K562 (cell line): Measurements from ENCODE around the gene TAAR8. TPM values are rescaled to one million over a fixed set of nuclear protein-coding genes. Genes with fewer than 3 reads are reported as not detected.

Source experiments
- ATAC-seq: fragments of 200-7000 bp; cut with Tn5 transposase; 3 replicates; pipeline ENCODE4 v1.9.1; 2020; ENCODE audit warnings: moderate library complexity
- BruUV-seq: library from RNA; stranded (reverse); fragments of 400-500 nt; replicated peaks from 2 replicates; lab custom pipeline; 2021; lab: Mats Ljungman, UMichigan
- CTCF ChIA-PET: fragments of 300-600 bp; formaldehyde crosslinking; extraction: SDS; loops from one replicate; lab custom pipeline; 2021; ENCODE audit warnings: low intra/inter-chr PET ratio; lab: Yijun Ruan, JAX
- POLR2A ChIA-PET: fragments of 300-600, 350-650 bp; sonication (Branson Sonifier 250); formaldehyde crosslinking; extraction: SDS; loops from one replicate; lab custom pipeline; 2021; ENCODE audit warnings: antibody characterized with exemption, inconsistent platforms; lab: Yijun Ruan, JAX
- DNase-seq, 4 experiments: peaks; one replicate each; pipeline versions ENCODE4 v3.0.0 to v3.0.0-alpha.2; 2011 to 2018; ENCODE audit warnings: low spot score in 3 of 4, mixed read lengths in 3 of 4; ENCODE audit errors: extremely low read depth in 1 of 4
- FAIRE-seq: peaks from 2 replicates; lab custom pipeline; 2011; peaks lifted over from hg19 to GRCh38; lab: Jason Lieb, UNC
- H2AFZ ChIP-seq: 2 replicates; pipeline ENCODE4 v1.6.0; 2011; ENCODE audit warnings: low read depth, low read length, control low read depth, inconsistent platforms
- H3K27ac ChIP-seq: fragments of 200-600 bp; 3 replicates; pipeline ENCODE4 v1.8.0; 2011; ENCODE audit warnings: low read depth, mild to moderate bottlenecking, control low read depth, inconsistent platforms, low read length, moderate library complexity, mixed read lengths; ENCODE audit errors: extremely low read depth
- H3K27me3 ChIP-seq, 2 experiments: fragments of 300-600 bp in 1 of 2; 2 replicates in 1 of 2; 3 replicates in 1 of 2; pipeline versions ENCODE4 v1.6.0 to v1.8.0; 2011; ENCODE audit warnings: inconsistent platforms in 2 of 2, low read length in 2 of 2, mild to moderate bottlenecking in 1 of 2, mixed read lengths in 1 of 2, moderate library complexity in 1 of 2; ENCODE audit not compliant: control insufficient read depth in 2 of 2, insufficient read depth in 2 of 2
- H3K36me3 ChIP-seq: fragments of 300-600 bp; 3 replicates; pipeline ENCODE4 v1.8.0; 2011; ENCODE audit warnings: mild to moderate bottlenecking, low read length, inconsistent platforms; ENCODE audit not compliant: control insufficient read depth, insufficient read depth
- H3K4me1 ChIP-seq, 2 experiments: fragments of 200-600 bp in 1 of 2; replicated peaks in 1 of 2; 2 replicates in 1 of 2; 3 replicates in 1 of 2; pipeline versions ENCODE4 v1.5.1 to v1.8.0; 2011; ENCODE audit warnings: inconsistent platforms in 2 of 2, low read length in 2 of 2, mild to moderate bottlenecking in 1 of 2, mixed read lengths in 1 of 2, moderate library complexity in 1 of 2; ENCODE audit not compliant: control insufficient read depth in 2 of 2, insufficient read depth in 2 of 2
- H3K4me2 ChIP-seq: 2 replicates; pipeline ENCODE4 v1.6.1; 2011; ENCODE audit warnings: low read length, control low read depth, inconsistent platforms, mixed read lengths; ENCODE audit not compliant: insufficient read depth
- H3K4me3 ChIP-seq: fragments of 200-600 bp; sonication (generic), shearing (Covaris generic); 2 replicates; pipeline ENCODE4 v1.5.1; 2016; ENCODE audit warnings: control low read depth, inconsistent platforms
- H3K79me2 ChIP-seq: fragments of 200-600 bp; 3 replicates; pipeline ENCODE4 v1.8.0; 2011; ENCODE audit warnings: low read length, inconsistent platforms; ENCODE audit not compliant: control insufficient read depth, insufficient read depth
- H3K9ac ChIP-seq, 2 experiments: 2 replicates each; pipeline versions ENCODE4 v1.6.0 to v1.6.1; 2011; ENCODE audit warnings: low read depth in 2 of 2, low read length in 2 of 2, control low read depth in 1 of 2, inconsistent platforms in 1 of 2, mild to moderate bottlenecking in 1 of 2, mixed read lengths in 1 of 2; ENCODE audit not compliant: insufficient read depth in 1 of 2
- H3K9me1 ChIP-seq: one replicate; pipeline ENCODE4 v1.6.0; 2011; ENCODE audit warnings: inconsistent platforms, mild to moderate bottlenecking, low read length, moderate library complexity; ENCODE audit not compliant: control insufficient read depth, insufficient read depth
- H3K9me3 ChIP-seq: replicated peaks from 2 replicates; pipeline ENCODE4 v1.5.1; 2011; ENCODE audit warnings: low read depth, low read length, inconsistent platforms; ENCODE audit not compliant: control insufficient read depth, insufficient read depth
- H4K20me1 ChIP-seq: replicated peaks from 2 replicates; pipeline ENCODE4 v1.6.1; 2011; ENCODE audit warnings: low read length, inconsistent platforms, mixed read lengths; ENCODE audit not compliant: control insufficient read depth, insufficient read depth
- ETV1 ChIP-seq: fragments of 450-650 bp; conservative IDR thresholded peaks from 2 replicates; pipeline ENCODE4 v1.6.1; 2016; ENCODE audit warnings: missing genetic modification characterization, control low read depth, low read depth, missing compliant biosample characterization
- FOXJ2 ChIP-seq: fragments of 200-800 bp; sonication (Bioruptor generic); IDR thresholded peaks from 2 replicates; pipeline ENCODE4 v1.6.1; 2016; ENCODE audit warnings: missing genetic modification characterization, missing compliant biosample characterization
- HDAC2 ChIP-seq: fragments of 450-650 bp; IDR thresholded peaks from 2 replicates; pipeline ENCODE4 v1.6.1; 2016; ENCODE audit warnings: mild to moderate bottlenecking
- HIVEP1 ChIP-seq: fragments of 250-450 bp; sonication (Bioruptor Pico); IDR thresholded peaks from 2 replicates; pipeline ENCODE4 v1.4.0; 2020; ENCODE audit warnings: mild to moderate bottlenecking
- LCOR ChIP-seq: sonication (generic); formaldehyde crosslinking; IDR thresholded peaks from 2 replicates; pipeline ENCODE4 v1.8.0; 2022; ENCODE audit warnings: mild to moderate bottlenecking, missing genetic modification reagents
- MAFK ChIP-seq: IDR thresholded peaks from 2 replicates; pipeline ENCODE4 v1.6.1; 2011; ENCODE audit warnings: low read length, improper control_type of control experiment
- MYNN ChIP-seq, 2 experiments: sonication (generic); formaldehyde crosslinking in 1 of 2; IDR thresholded peaks; 2 replicates each; pipeline versions ENCODE4 v1.5.0 to v1.6.1; 2016 to 2020; ENCODE audit warnings: antibody characterized with exemption in 1 of 2, missing genetic modification reagents in 1 of 2
- NFIX ChIP-seq: fragments of 250-450 bp; sonication (Bioruptor Pico); IDR thresholded peaks from 2 replicates; pipeline ENCODE4 v1.4.0; 2020; ENCODE audit warnings: low read depth, mild to moderate bottlenecking, moderate library complexity
- RUNX1 ChIP-seq: sonication (generic); IDR thresholded peaks from 2 replicates; pipeline ENCODE4 v1.6.1; 2016; ENCODE audit warnings: antibody characterized with exemption, low read depth
- SNRNP70 ChIP-seq: fragments of 200-400 bp; formaldehyde crosslinking; optimal IDR thresholded peaks from 2 replicates; pipeline ENCODE3; 2017; ENCODE audit warnings: low read depth, low read length
- ZNF184 ChIP-seq: sonication (generic); formaldehyde crosslinking; IDR thresholded peaks from 2 replicates; pipeline ENCODE4 v1.5.0; 2020; ENCODE audit warnings: missing genetic modification reagents
- WGBS: fragments of 100-300 bp; shearing (Covaris generic); methylation state at CpG from one replicate; pipeline ENCODE4 v1.1.6; 2016; ENCODE audit warnings: low coverage, mixed read lengths; ENCODE audit not compliant: insufficient coverage; ENCODE audit errors: missing lambda C conversion rate; 5-methylcytosine and 5-hydroxymethylcytosine counted together
- in situ Hi-C: fragments of 300-500 bp; cut with MboI; formaldehyde crosslinking; loops from 4 replicates; pipeline ENCODE4 v1.15.0; 2018; ENCODE audit warnings: inconsistent platforms, mixed read lengths
- intact Hi-C: fragments of 100-400 bp; cut with micrococcal nuclease; formaldehyde crosslinking; loops from 2 replicates; pipeline ENCODE4 v1.14.2; 2022
- polyA plus RNA-seq, 8 experiments: library from polyadenylated mRNA; depleted of rRNA in 4 of 8; stranded (reverse) in 5 of 8; unstranded in 3 of 8; fragments of >200 nt; fragmentation: Nextera tagmentation in 2 of 8; fragmentation: Illumina TruSeq in 1 of 8; extraction: Ambion mirVana in 2 of 8; extraction: Trizol in 1 of 8; gene quantifications; 2 replicates each; pipeline versions ENCODE4 v1.2.1 to v1.2.3, GENCODE V29; 2011 to 2014; ENCODE audit warnings: inconsistent platforms in 1 of 8, missing spikeins in 1 of 8
- total RNA-seq, 7 experiments: library from RNA; depleted of rRNA in 6 of 7; stranded (reverse); fragments of >200 nt in 6 of 7; fragmentation: Illumina TruSeq in 2 of 7; extraction: Trizol in 2 of 7; gene quantifications; 2 replicates each; pipeline versions ENCODE4 v1.2.1 to v1.2.3, GENCODE V29; 2011 to 2021; ENCODE audit warnings: low replicate concordance in 1 of 7
- TF ChIP-seq, protein P1 (sequence below): fragments of 450-650 bp; IDR thresholded peaks from 2 replicates; pipeline ENCODE4 v1.6.1; 2016
- TF ChIP-seq, protein P2 (sequence below), 2 experiments: fragments of 450-650 bp; IDR thresholded peaks; 2 replicates each; pipeline ENCODE4 v1.6.1; 2018; ENCODE audit warnings: mild to moderate bottlenecking in 2 of 2, low read depth in 1 of 2; ENCODE audit not compliant: partially characterized antibody in 2 of 2

Gene TAAR8
- total and polyA plus RNA-seq, 9 of the 15 experiments (the other 6 are each of a cell fraction or from before 2014, with no cell fraction given) = not detected

DNA sequence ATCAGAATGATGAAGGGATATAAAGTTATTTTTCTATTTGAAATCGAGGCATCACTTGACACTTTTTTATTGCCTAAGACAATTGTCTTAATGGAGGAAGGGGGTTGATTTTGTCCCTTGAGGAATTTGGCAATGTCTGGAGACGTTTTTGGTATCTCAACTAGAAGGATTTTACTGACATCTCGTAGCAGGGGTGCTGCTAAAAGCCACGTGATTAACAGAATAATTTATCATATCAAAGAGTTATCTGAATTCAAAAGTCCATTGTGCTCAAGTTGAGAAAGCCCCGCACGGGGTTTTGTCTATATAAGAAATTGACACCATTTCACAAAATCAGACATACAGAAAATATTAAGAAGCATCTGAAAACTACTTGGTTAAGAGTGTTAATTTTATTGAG lies 16.1 kb downstream of the TAAR8 start:
- H3K4me1 ChIP-seq = no peaks in the 10 kb centered on the region
- no peak overlapping the region for H3K9ac ChIP-seq
- no peak overlapping the region for H2AFZ ChIP-seq
- H3K9me1 ChIP-seq = no peaks in the 10 kb centered on the region
- FAIRE-seq (no peak), ATAC-seq (no peak), DNase-seq (no peak)
- no peak overlapping the region for H3K4me2 ChIP-seq
- CTCF ChIA-PET = no interaction called here
- H3K27ac ChIP-seq = no peak overlapping the region
- peaks cover 0 to 7% of the 10 kb centered on the region in 2 experiments; a peak in 2 of 5 replicates for H3K27me3 ChIP-seq
- no peaks in the 10 kb centered on the region for H3K79me2 ChIP-seq
- POLR2A ChIA-PET = no interaction called here
- H4K20me1 ChIP-seq = no peaks in the 10 kb centered on the region
- WGBS = 0% methylated on average over 6 of the region's 6 CpGs
- BruUV-seq = no TSS peak
- in situ Hi-C loops = no loop called here
- intact Hi-C loops = no loop called here
- no peaks in the 10 kb centered on the region for H3K9me3 ChIP-seq
- no peak overlapping the region for H3K4me3 ChIP-seq
- TF ChIP-seq FOXJ2 (tag) (no peak), SNRNP70 (no peak), NFIX (no peak), MYNN (IDR thresholded peaks at IDR 0.05) (no peak), MYNN (CRISPR knock-in tag; IDR thresholded peaks at IDR 0.05) (no peak), ZNF184 (no peak), HDAC2 (no peak), LCOR (CRISPR knock-in tag) (no peak), ETV1 (tag) (no peak), HIVEP1 (CRISPR knock-in tag) (no peak), RUNX1 (no peak), MAFK (no peak)
- TF ChIP-seq, protein P1, sequence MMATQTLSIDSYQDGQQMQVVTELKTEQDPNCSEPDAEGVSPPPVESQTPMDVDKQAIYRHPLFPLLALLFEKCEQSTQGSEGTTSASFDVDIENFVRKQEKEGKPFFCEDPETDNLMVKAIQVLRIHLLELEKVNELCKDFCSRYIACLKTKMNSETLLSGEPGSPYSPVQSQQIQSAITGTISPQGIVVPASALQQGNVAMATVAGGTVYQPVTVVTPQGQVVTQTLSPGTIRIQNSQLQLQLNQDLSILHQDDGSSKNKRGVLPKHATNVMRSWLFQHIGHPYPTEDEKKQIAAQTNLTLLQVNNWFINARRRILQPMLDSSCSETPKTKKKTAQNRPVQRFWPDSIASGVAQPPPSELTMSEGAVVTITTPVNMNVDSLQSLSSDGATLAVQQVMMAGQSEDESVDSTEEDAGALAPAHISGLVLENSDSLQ = no peak
- TF ChIP-seq, protein P2, sequence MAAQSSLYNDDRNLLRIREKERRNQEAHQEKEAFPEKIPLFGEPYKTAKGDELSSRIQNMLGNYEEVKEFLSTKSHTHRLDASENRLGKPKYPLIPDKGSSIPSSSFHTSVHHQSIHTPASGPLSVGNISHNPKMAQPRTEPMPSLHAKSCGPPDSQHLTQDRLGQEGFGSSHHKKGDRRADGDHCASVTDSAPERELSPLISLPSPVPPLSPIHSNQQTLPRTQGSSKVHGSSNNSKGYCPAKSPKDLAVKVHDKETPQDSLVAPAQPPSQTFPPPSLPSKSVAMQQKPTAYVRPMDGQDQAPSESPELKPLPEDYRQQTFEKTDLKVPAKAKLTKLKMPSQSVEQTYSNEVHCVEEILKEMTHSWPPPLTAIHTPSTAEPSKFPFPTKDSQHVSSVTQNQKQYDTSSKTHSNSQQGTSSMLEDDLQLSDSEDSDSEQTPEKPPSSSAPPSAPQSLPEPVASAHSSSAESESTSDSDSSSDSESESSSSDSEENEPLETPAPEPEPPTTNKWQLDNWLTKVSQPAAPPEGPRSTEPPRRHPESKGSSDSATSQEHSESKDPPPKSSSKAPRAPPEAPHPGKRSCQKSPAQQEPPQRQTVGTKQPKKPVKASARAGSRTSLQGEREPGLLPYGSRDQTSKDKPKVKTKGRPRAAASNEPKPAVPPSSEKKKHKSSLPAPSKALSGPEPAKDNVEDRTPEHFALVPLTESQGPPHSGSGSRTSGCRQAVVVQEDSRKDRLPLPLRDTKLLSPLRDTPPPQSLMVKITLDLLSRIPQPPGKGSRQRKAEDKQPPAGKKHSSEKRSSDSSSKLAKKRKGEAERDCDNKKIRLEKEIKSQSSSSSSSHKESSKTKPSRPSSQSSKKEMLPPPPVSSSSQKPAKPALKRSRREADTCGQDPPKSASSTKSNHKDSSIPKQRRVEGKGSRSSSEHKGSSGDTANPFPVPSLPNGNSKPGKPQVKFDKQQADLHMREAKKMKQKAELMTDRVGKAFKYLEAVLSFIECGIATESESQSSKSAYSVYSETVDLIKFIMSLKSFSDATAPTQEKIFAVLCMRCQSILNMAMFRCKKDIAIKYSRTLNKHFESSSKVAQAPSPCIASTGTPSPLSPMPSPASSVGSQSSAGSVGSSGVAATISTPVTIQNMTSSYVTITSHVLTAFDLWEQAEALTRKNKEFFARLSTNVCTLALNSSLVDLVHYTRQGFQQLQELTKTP (IDR thresholded peaks at IDR 0.05; ENCODE audit: low read depth in 1 of 2, partially characterized antibody in 2 of 2) = no peak
- TF ChIP-seq, all 486 proteins: peak for 0
- no peaks in the 10 kb centered on the region for H3K36me3 ChIP-seq
